Osteoblast (primary cell): ENCODE measurements around the gene RNF44. TPM values are rescaled to one million over a fixed set of nuclear protein-coding genes. Genes with fewer than 3 reads are reported as not detected.

Experiments used
- DNase-seq: peaks from one replicate; pipeline ENCODE4 v3.0.0; 2011; ENCODE audit warnings: low spot score, mixed read lengths; ENCODE audit not compliant: insufficient read length; ENCODE audit errors: missing footprints
- H2AFZ ChIP-seq: 2 replicates; pipeline ENCODE4 v1.6.0; 2011; ENCODE audit warnings: mild to moderate bottlenecking, low read length
- H3K27ac ChIP-seq: 2 replicates; pipeline ENCODE4 v1.5.1; 2011; ENCODE audit warnings: mild to moderate bottlenecking, low read depth, low read length, moderate library complexity
- H3K27me3 ChIP-seq: 2 replicates; pipeline ENCODE4 v1.6.0; 2012; ENCODE audit warnings: mild to moderate bottlenecking, control low read depth, inconsistent platforms, low read length, moderate library complexity; ENCODE audit not compliant: insufficient read depth
- H3K36me3 ChIP-seq: 2 replicates; pipeline ENCODE4 v1.5.1; 2011; ENCODE audit warnings: mild to moderate bottlenecking, low read length, control low read depth, moderate library complexity; ENCODE audit not compliant: insufficient read depth
- H3K4me1 ChIP-seq: 2 replicates; pipeline ENCODE4 v1.5.1; 2011; ENCODE audit warnings: mild to moderate bottlenecking, low read length, control low read depth, moderate library complexity; ENCODE audit not compliant: insufficient read depth
- H3K4me2 ChIP-seq: 2 replicates; pipeline ENCODE4 v1.6.0; 2011; ENCODE audit warnings: mild to moderate bottlenecking, low read length; ENCODE audit not compliant: insufficient read depth
- H3K4me3 ChIP-seq: fragments of 200-600 bp; sonication (generic); 3 replicates; pipeline ENCODE4 v1.5.1; 2012; ENCODE audit warnings: mild to moderate bottlenecking, low read length, inconsistent platforms; ENCODE audit not compliant: insufficient read depth
- H3K79me2 ChIP-seq: 2 replicates; pipeline ENCODE4 v1.6.0; 2012; ENCODE audit warnings: mild to moderate bottlenecking, low read length, control low read depth, inconsistent platforms; ENCODE audit not compliant: insufficient read depth
- H3K9me3 ChIP-seq: 2 replicates; pipeline ENCODE4 v1.5.1; 2011; ENCODE audit warnings: low read depth, low read length, control low read depth
- H4K20me1 ChIP-seq: 2 replicates; pipeline ENCODE4 v1.6.0; 2012; ENCODE audit warnings: mild to moderate bottlenecking, low read length, control low read depth; ENCODE audit not compliant: insufficient read depth
- CTCF ChIP-seq: IDR thresholded peaks from 2 replicates; pipeline ENCODE4 v1.5.1; 2011; ENCODE audit warnings: mild to moderate bottlenecking, low read depth, low read length, moderate library complexity; ENCODE audit errors: extremely low read depth
- total RNA-seq: library from RNA; depleted of rRNA; stranded (reverse); fragments of >200 nt; gene quantifications from 2 replicates; pipeline ENCODE4 v1.2.3, GENCODE V29; 2012

RNF44 gene
- total RNA-seq, 1 donor, result 5.4 TPM

GRCh38 chr5:176535664-176536131 lies 1.5 kb downstream of the RNF44 start:
- Histone ChIP-seq H2AFZ (no peak overlapping the region), H3K9me3 (no peaks in the 10 kb centered on the region), H3K4me1 (peaks cover 23% of the 10 kb centered on the region), H3K79me2 (peaks cover 47% of the 10 kb centered on the region), H3K27me3 (no peaks in the 10 kb centered on the region), H4K20me1 (peaks cover 42% of the 10 kb centered on the region), H3K4me2 (peak overlapping the region; percentile 89), H3K4me3 (peak overlapping the region; percentile 89), H3K27ac (peak overlapping the region; percentile 91), H3K36me3 (peaks cover 8% of the 10 kb centered on the region)
- peak; percentile 61 for DNase-seq
- no peak for TF ChIP-seq CTCF

- no peaks in the 10 kb centered on the region for H3K27me3 ChIP-seq
- H4K20me1 ChIP-seq, result peaks cover 42% of the 10 kb centered on the region
- peaks cover 8% of the 10 kb centered on the region for H3K36me3 ChIP-seq
- peak overlapping the region; percentile 89 for H3K4me3 ChIP-seq
- H2AFZ ChIP-seq, result no peak overlapping the region
- no peak for TF ChIP-seq CTCF
- DNase-seq, result peak; percentile 77
- H3K4me2 ChIP-seq, result peak overlapping the region; percentile 89
- H3K4me1 ChIP-seq, result peaks cover 23% of the 10 kb centered on the region
- H3K9me3 ChIP-seq, result no peaks in the 10 kb centered on the region
- H3K79me2 ChIP-seq, result peaks cover 47% of the 10 kb centered on the region
- peak overlapping the region; percentile 28 for H3K27ac ChIP-seq
These were observed 2.0 kb downstream of the RNF44 start for GRCh38 chr5:176535101-176535663.

- H2AFZ ChIP-seq, result no peak overlapping the region
- peaks cover 42% of the 10 kb centered on the region for H4K20me1 ChIP-seq
- peaks cover 8% of the 10 kb centered on the region for H3K36me3 ChIP-seq
- no peaks in the 10 kb centered on the region for H3K9me3 ChIP-seq
- no peak for TF ChIP-seq CTCF
- no peaks in the 10 kb centered on the region for H3K27me3 ChIP-seq
- H3K4me1 ChIP-seq, result peaks cover 23% of the 10 kb centered on the region
- peaks cover 47% of the 10 kb centered on the region for H3K79me2 ChIP-seq
- DNase-seq, result peak; percentile 80
- no peak overlapping the region for H3K27ac ChIP-seq
- no peak overlapping the region for H3K4me3 ChIP-seq
- no peak overlapping the region for H3K4me2 ChIP-seq
These were observed 2.6 kb downstream of the RNF44 start for GRCh38 chr5:176534640-176535039.

GRCh38 chr5:176533894-176534611 lies 3.1 kb downstream of the RNF44 start:
- Histone ChIP-seq H3K4me2 (no peak overlapping the region), H3K4me3 (no peak overlapping the region), H2AFZ (no peak overlapping the region)

More at GRCh38 chr5:176533894-176534611, 3.1 kb downstream of the RNF44 start:
- Histone ChIP-seq H3K27ac (no peak overlapping the region), H3K27me3 (no peaks in the 10 kb centered on the region), H3K79me2 (peaks cover 47% of the 10 kb centered on the region), H3K9me3 (no peaks in the 10 kb centered on the region), H3K36me3 (peaks cover 14% of the 10 kb centered on the region), H3K4me1 (peaks cover 23% of the 10 kb centered on the region), H4K20me1 (peaks cover 42% of the 10 kb centered on the region)
- TF ChIP-seq CTCF, result no peak
- peak; percentile 86 for DNase-seq
